Ovary (tissue), 9 donors: ENCODE results near the gene NVL. TPM values are rescaled to one million over a fixed set of nuclear protein-coding genes. Genes with fewer than 3 reads are reported as not detected.

Experiments
- DNase-seq, 5 donors: peaks; one replicate each; pipeline ENCODE4 v3.0.0-alpha.2; 2019 to 2020
- H3K27ac ChIP-seq, 2 donors: fragments of 200-600 bp; one replicate each; pipeline versions ENCODE4 v1.5.1 to v1.8.0; 2019 to 2022
- H3K27me3 ChIP-seq: fragments of 200-600 bp; one replicate; pipeline ENCODE4 v1.8.0; 2022
- H3K36me3 ChIP-seq: fragments of 200-600 bp; sonication (generic); one replicate; pipeline ENCODE4 v1.5.1; 2019
- H3K4me1 ChIP-seq: one replicate; pipeline ENCODE4 v1.8.1; 2013; ENCODE audit warnings: mild to moderate bottlenecking, moderate library complexity; ENCODE audit not compliant: insufficient read depth
- H3K4me3 ChIP-seq: fragments of 200-600 bp; sonication (generic); one replicate; pipeline ENCODE4 v1.5.1; 2017
- H3K9me3 ChIP-seq, 2 donors: fragments of 200-600 bp in 1 of 2; sonication (generic) in 1 of 2; one replicate each; pipeline versions ENCODE4 v1.5.1 to v1.8.1; 2013 to 2019; ENCODE audit warnings: mild to moderate bottlenecking in 1 of 2, moderate library complexity in 1 of 2
- EP300 ChIP-seq: sonication (generic); formaldehyde crosslinking; IDR thresholded peaks from one replicate; pipeline ENCODE4 v1.6.1; 2017; ENCODE audit warnings: antibody characterized with exemption
- POLR2A ChIP-seq: fragments of 450-650 bp; IDR thresholded peaks from one replicate; pipeline ENCODE4 v1.6.1; 2017; ENCODE audit warnings: antibody characterized with exemption, mild to moderate bottlenecking, moderate library complexity
- WGBS, 3 donors: extraction: QIAGEN DNeasy Blood & Tissue Kit in 1 of 3; methylation state at CpG; one replicate each; pipeline versions ENCODE4 v1.1.5 to v1.1.7; 2013 to 2017; 5-methylcytosine and 5-hydroxymethylcytosine counted together
- intact Hi-C, 4 donors: fragments of 100-400 bp; cut with DNase I; formaldehyde crosslinking; loops; one replicate each; pipeline versions ENCODE4 v1.11.0 to v1.15.1; 2022 to 2023
- polyA plus RNA-seq, 2 donors: library from polyadenylated mRNA; stranded (reverse); fragments of 200-250 nt in 1 of 2; fragments of 350-450 nt in 1 of 2; fragmentation: Illumina TruSeq in 1 of 2; extraction: RNeasy Lipid Tissue Mini Kit (QIAGEN cat#74804) in 1 of 2; gene quantifications; one replicate each; pipeline ENCODE4 v1.2.3, GENCODE V29; 2013 to 2014
- total RNA-seq, 7 donors: library from RNA; depleted of rRNA in 2 of 7; stranded (reverse); fragments of >200 nt in 2 of 7; fragmentation: NEBNext Ultra II Directional in 3 of 7; extraction: Animal tissue kit (Norgen Biotek cat#: 25700) in 3 of 7; gene quantifications; one replicate each; pipeline versions ENCODE4 v1.1.0 to v1.2.4, GENCODE V29; 2016 to 2023
- TF ChIP-seq, protein P1 (sequence below), 3 donors: fragments of 450-650 bp in 2 of 3; fragments of 200-600 bp in 1 of 3; IDR thresholded peaks; one replicate each; pipeline versions ENCODE4 v1.5.1 to v1.8.0; 2016 to 2022; ENCODE audit warnings: antibody characterized with exemption in 3 of 3, mild to moderate bottlenecking in 1 of 3
- donor health status: DM: no; HTN: no; CAD: no; lungs with moderate emphysema.
- donor health status: DM: no; HTN: no; CAD: no.
- donor health status: Bipolar disorder and iron deficiency.
- donor health status: DM: yes; HTN: yes; CAD: no.
- donor health status: DM: no; HTN: no; CAD: no.
- donor health status: DM: yes; HTN: yes; CAD: no.

The NVL gene
- total and polyA plus RNA-seq, 9 donors: 15.4 to 31.9 (median 23.4) TPM

GRCh38 chr1:224301391-224301790 lies 28.6 kb downstream of the NVL start:
- 95 to 100% (median 96%) methylated on average over 1 of the region's 1 CpG for WGBS, 3 donors
- TF ChIP-seq POLR2A (no peak), EP300 (no peak)
- TF ChIP-seq, protein P1, sequence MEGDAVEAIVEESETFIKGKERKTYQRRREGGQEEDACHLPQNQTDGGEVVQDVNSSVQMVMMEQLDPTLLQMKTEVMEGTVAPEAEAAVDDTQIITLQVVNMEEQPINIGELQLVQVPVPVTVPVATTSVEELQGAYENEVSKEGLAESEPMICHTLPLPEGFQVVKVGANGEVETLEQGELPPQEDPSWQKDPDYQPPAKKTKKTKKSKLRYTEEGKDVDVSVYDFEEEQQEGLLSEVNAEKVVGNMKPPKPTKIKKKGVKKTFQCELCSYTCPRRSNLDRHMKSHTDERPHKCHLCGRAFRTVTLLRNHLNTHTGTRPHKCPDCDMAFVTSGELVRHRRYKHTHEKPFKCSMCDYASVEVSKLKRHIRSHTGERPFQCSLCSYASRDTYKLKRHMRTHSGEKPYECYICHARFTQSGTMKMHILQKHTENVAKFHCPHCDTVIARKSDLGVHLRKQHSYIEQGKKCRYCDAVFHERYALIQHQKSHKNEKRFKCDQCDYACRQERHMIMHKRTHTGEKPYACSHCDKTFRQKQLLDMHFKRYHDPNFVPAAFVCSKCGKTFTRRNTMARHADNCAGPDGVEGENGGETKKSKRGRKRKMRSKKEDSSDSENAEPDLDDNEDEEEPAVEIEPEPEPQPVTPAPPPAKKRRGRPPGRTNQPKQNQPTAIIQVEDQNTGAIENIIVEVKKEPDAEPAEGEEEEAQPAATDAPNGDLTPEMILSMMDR (IDR thresholded peaks at IDR 0.05): no peak
- no peaks in the 10 kb centered on the region for H3K4me1 ChIP-seq
- no peaks in the 10 kb centered on the region for H3K36me3 ChIP-seq
- no peak overlapping the region for H3K4me3 ChIP-seq
- no peak overlapping the region for H3K27ac ChIP-seq
- no peaks in the 10 kb centered on the region for H3K27me3 ChIP-seq
- intact Hi-C loops: no loop called here
- no peaks in the 10 kb centered on the region for H3K9me3 ChIP-seq
- no peak for DNase-seq

- TF ChIP-seq EP300 (no peak), POLR2A (no peak)
- TF ChIP-seq, protein P1 (IDR thresholded peaks at IDR 0.05): no peak
- Histone ChIP-seq H3K9me3 (no peaks in the 10 kb centered on the region), H3K27ac (no peak overlapping the region), H3K4me3 (no peak overlapping the region), H3K36me3 (no peaks in the 10 kb centered on the region), H3K4me1 (no peaks in the 10 kb centered on the region), H3K27me3 (no peaks in the 10 kb centered on the region)
- intact Hi-C loops: no loop called here
- 42 to 52% (median 52%) methylated on average over 2 of the region's 2 CpGs for WGBS, 3 donors
- DNase-seq: no peak
Observed at GRCh38 chr1:224300346-224300745, 29.6 kb downstream of the NVL start.

DNA sequence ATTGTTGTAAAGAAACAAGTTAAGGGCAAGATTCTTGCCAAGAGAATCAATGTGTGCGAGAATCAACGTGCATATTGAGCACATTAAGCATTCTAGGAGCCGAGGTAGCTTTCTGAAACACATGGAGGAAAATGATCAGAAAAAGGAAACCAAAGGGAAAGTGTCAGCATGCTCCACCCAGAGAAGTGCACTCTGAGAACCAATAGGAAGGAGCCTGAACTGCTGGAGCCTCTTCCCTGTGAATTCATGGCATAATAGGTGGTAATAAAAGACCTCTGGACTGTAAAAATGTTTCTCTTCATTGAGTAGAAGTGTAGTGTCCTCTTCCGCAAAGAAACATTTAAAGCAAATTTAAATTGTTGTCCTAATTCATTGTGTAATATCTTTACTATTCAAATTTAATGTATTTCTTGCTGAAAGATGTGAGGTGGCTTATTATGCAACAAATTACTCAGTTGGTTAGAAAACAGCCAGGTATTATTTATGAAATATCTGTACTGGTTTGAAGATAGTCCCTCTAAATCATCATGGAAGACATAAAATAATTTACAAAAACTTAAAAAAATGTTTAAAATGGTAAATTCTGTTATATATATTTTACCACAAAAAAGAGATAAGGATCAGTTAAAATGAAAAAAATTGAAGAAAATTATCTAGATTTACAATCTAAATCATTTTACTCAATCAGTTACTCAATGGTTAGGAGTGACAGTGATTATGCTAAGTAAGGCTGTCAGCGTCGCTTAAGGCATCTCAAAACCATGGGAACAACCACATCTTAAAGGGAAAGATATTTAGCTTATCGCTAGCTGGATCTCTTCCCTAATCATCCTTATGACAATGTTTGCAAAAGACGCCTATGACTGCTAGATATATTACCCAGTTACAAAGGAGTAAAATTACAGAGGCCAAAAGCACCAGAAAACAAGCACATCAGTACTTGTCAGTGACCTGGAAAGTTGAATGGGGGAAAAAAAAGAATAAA lies 31.3 kb downstream of the NVL start:
- 89% methylated on average over 8 of the region's 8 CpGs for WGBS, 3 donors
- intact Hi-C loops: no loop called here
- no peak for DNase-seq

GRCh38 chr1:224294775-224295174 lies 35.2 kb downstream of the NVL start:
- intact Hi-C loops: no loop called here

More for the DNA sequence above, 31.3 kb downstream of the NVL start:
- Histone ChIP-seq H3K36me3 (no peaks in the 10 kb centered on the region), H3K27ac (no peak overlapping the region), H3K9me3 (no peaks in the 10 kb centered on the region), H3K27me3 (no peaks in the 10 kb centered on the region), H3K4me3 (no peak overlapping the region), H3K4me1 (no peaks in the 10 kb centered on the region)
- no peak for TF ChIP-seq POLR2A
- TF ChIP-seq, protein P1 (IDR thresholded peaks at IDR 0.05): no peak
- TF ChIP-seq EP300: no peak

More at GRCh38 chr1:224294775-224295174, 35.2 kb downstream of the NVL start:
- Histone ChIP-seq H3K9me3 (no peaks in the 10 kb centered on the region), H3K36me3 (no peaks in the 10 kb centered on the region), H3K27ac (no peak overlapping the region), H3K4me3 (no peak overlapping the region), H3K4me1 (no peaks in the 10 kb centered on the region), H3K27me3 (no peaks in the 10 kb centered on the region)
- 34 to 58% (median 37%) methylated on average over 1 of the region's 1 CpG for WGBS, 3 donors
- no peak for DNase-seq
- TF ChIP-seq POLR2A (no peak), EP300 (no peak)
- TF ChIP-seq, protein P1 (IDR thresholded peaks at IDR 0.05): no peak
